SK-N-MC (cell line): ENCODE results near the gene PAK1.
A peak's percentile ranks its signal among the peaks of the same experiment; 100 is the strongest.
"Not testable (repeated sequence)": the region's sequence is repeated elsewhere in the genome, so short reads cannot be mapped to it uniquely, and the experiment has no call there.

Experiments used
- DNase-seq: peaks from one replicate; pipeline ENCODE4 v3.0.0-alpha.2; 2011; ENCODE audit warnings: low read depth, low spot score
- H3K27ac ChIP-seq: fragments of 200-600 bp; sonication (generic); 2 replicates; pipeline ENCODE4 v1.5.1; 2016; ENCODE audit warnings: mixed run types
- H3K36me3 ChIP-seq: fragments of 200-600 bp; sonication (generic); 2 replicates; pipeline ENCODE4 v1.6.1; 2017; ENCODE audit warnings: antibody characterized with exemption, low read length, mixed read lengths; ENCODE audit not compliant: insufficient read depth
- H3K4me3 ChIP-seq: fragments of 200-600 bp; sonication (generic); 2 replicates; pipeline ENCODE4 v1.5.1; 2016
- H3K9ac ChIP-seq: fragments of 200-600 bp; sonication (generic); 2 replicates; pipeline ENCODE4 v1.8.0; 2017; ENCODE audit warnings: mixed run types, mixed read lengths; ENCODE audit not compliant: insufficient read length
- H3K9me3 ChIP-seq: fragments of 200-600 bp; sonication (generic); 2 replicates; pipeline ENCODE4 v1.6.1; 2017; ENCODE audit warnings: low read depth, mild to moderate bottlenecking, antibody characterized with exemption, low read length, moderate library complexity, mixed read lengths
- EZH2 ChIP-seq: fragments of 200-600 bp; sonication (generic); IDR thresholded peaks from one replicate; pipeline ENCODE4 v1.6.1; 2017; ENCODE audit warnings: antibody characterized with exemption
- FOXP2 ChIP-seq: optimal IDR thresholded peaks from 2 replicates; pipeline ENCODE3; 2011; ENCODE audit warnings: mild to moderate bottlenecking, moderate library complexity; ENCODE audit not compliant: insufficient read depth; ENCODE audit errors: extremely low read length, control extremely low read depth
- POLR2AphosphoS5 ChIP-seq: IDR thresholded peaks from 2 replicates; pipeline ENCODE4 v1.6.1; 2012; ENCODE audit warnings: mild to moderate bottlenecking, low read depth, low read length, borderline replicate concordance

Gene PAK1

DNA sequence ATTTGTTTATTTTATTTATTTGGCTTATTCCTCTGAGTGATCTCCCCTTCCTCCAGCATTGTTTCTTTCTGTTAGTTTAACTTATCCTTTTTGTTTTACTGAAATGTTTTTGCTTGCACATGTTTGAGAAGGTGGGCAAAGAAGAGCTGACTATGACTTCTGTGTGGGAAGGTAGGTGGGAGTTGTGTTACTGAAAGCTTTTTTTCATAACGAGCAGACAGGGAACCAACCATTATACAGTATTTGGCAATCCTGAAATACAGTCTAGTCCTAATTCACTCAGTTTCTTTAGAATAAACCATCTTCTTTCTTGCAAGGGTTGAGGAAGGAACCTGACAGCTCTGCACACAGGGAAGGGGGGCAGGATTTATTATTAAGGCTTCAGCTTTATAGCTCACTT is 37.0 kb upstream of the PAK1 start:
- no peaks in the 10 kb centered on the region for H3K9me3 ChIP-seq
- TF ChIP-seq FOXP2 (no peak), EZH2 (no peak), POLR2AphosphoS5 (no peak)
- no peak overlapping the region for H3K4me3 ChIP-seq
- no peak overlapping the region for H3K9ac ChIP-seq
- DNase-seq, result no peak
- H3K27ac ChIP-seq, result no peak overlapping the region
- no peaks in the 10 kb centered on the region for H3K36me3 ChIP-seq

DNA sequence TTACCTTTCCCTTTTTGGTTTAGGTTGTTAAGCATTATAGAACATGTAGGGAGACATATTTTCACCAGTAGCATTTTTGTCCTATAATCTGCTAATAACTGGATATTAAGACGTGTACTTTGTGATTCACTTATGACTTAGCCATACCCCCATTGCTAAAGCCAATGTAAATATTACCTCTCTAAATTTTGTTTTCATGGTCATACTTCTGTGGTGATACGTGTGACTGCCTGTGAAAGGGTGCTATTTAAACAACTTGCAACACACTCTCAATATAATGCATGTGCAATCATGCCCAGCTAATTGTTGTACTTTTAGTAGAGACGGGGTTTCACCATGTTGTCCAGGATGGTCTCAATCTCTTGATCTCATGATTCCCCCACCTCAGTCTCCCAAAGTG is 36.2 kb upstream of the PAK1 start:
- Histone ChIP-seq H3K9me3 (no peaks in the 10 kb centered on the region), H3K27ac (no peak overlapping the region), H3K36me3 (no peaks in the 10 kb centered on the region), H3K4me3 (no peak overlapping the region), H3K9ac (no peak overlapping the region)
- no peak for DNase-seq
- TF ChIP-seq EZH2, result no peak
- no peak for TF ChIP-seq POLR2AphosphoS5
- no peak for TF ChIP-seq FOXP2

DNA sequence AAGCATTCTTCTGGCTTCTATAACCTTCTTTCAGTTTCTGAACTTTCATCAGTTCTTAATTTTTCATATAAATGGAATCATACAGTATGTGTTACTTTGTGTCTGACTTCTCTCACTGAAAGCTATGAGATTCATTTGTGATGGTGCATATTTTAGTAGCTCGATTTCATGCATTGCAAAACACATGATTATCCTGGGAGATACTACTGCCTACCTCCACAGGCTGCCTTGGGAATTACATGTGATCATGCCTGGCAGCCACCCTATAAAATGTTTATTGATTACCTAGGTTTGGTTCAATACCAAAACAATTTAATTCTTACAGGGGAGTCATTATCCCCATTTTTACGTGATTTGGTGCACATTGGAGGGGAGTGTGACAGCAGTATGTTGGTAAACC is 34.1 kb upstream of the PAK1 start:
- no peak for TF ChIP-seq POLR2AphosphoS5
- no peak for TF ChIP-seq EZH2
- TF ChIP-seq FOXP2, result no peak
- no peak for DNase-seq
- no peak overlapping the region for H3K4me3 ChIP-seq
- no peak overlapping the region for H3K27ac ChIP-seq
- H3K36me3 ChIP-seq, result no peaks in the 10 kb centered on the region
- no peaks in the 10 kb centered on the region for H3K9me3 ChIP-seq
- no peak overlapping the region for H3K9ac ChIP-seq

DNA sequence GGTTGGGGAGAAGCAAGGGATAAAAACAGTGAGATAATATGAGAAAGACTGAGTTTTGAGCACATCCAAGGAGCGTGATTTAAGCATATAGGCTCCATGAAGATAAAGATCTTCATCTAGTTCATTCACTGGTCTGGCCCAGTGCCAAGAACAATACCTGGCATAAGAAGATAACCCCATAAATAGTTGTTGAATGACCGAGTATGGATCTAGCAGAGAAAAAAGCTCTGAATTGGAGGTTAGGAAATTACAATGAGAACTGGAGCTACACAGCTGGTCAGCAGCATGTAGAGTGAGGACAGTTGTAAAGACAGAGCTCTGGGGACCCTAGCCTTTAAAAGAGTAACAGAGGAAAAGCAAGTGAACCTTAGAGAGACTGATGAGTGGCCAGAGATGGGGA is 33.0 kb upstream of the PAK1 start:
- Histone ChIP-seq H3K9me3 (no peaks in the 10 kb centered on the region), H3K9ac (no peak overlapping the region), H3K27ac (no peak overlapping the region), H3K4me3 (no peak overlapping the region), H3K36me3 (no peaks in the 10 kb centered on the region)
- no peak for DNase-seq
- TF ChIP-seq FOXP2 (no peak), EZH2 (no peak), POLR2AphosphoS5 (no peak)

DNA sequence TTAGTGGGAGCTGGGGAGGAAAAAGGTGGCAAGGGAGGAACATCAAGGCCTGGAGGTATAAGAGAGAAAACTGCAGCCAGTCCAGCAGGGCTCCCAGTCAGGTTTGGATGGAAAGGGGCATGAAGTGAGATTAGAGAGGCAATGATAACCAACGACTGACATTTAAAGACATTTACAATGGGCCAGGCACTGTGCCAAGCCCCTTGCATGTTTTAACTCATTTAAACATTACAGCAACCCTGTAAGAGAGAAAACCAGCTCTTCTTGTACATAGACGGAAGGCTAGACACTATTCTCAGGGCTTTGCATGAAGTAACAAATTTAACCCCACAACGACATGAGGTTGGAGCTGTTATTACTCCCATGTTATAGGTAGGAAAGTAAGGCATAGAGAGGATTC is 32.1 kb upstream of the PAK1 start:
- Histone ChIP-seq H3K9me3 (no peaks in the 10 kb centered on the region), H3K27ac (no peak overlapping the region), H3K4me3 (no peak overlapping the region), H3K36me3 (no peaks in the 10 kb centered on the region), H3K9ac (no peak overlapping the region)
- no peak for DNase-seq
- no peak for TF ChIP-seq FOXP2
- no peak for TF ChIP-seq EZH2
- TF ChIP-seq POLR2AphosphoS5, result no peak

DNA sequence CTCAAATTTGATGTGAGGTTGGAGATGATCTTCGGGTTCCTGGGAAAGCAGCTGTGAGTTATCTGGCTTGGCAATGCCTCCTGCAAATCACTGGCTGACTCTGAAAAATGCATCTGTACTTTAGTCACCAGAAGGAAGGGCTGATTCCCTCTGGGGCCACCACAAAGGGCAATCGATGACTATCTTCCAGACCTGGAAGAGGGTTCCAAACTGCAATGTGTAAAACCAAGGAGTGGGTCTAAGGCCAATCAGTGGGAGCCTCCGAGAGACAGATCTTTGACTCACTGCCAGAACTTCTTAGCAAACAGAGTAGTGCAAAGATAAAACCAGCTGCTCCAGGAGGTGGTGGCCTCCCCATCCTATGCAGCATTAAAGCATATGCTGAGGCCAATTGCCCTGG is 29.1 kb upstream of the PAK1 start:
- H3K9ac ChIP-seq, result no peak overlapping the region
- TF ChIP-seq POLR2AphosphoS5 (no peak), FOXP2 (no peak), EZH2 (no peak)
- no peaks in the 10 kb centered on the region for H3K36me3 ChIP-seq
- H3K4me3 ChIP-seq, result no peak overlapping the region
- no peaks in the 10 kb centered on the region for H3K9me3 ChIP-seq
- DNase-seq, result no peak
- H3K27ac ChIP-seq, result no peak overlapping the region

DNA sequence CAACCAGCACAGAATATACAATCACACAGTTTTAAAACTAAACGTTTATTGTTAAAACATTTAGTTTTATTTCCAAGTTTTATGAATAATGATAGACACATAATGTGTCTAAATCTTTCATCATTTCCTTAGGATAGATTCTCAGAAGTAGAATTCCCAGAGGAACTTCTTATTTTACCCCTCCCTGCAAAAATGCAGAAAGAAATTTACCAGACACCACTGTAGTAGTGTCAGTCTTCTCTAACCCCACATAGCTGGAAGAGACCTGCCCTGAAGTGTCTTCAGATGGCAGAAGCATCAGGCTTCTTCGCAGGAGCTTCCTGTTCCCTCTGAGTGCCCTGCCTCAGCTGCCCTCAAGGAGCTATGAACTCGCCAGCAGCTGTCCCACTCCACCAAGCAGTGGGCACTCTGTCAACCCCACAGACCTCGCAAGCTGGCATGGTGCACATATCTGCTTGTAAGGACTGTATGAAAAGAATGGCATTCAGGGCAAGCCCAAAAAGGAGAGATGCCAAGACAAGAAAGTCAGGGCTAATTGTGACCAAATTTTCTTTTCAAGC is 28.5 kb upstream of the PAK1 start:
- Histone ChIP-seq H3K9me3 (no peaks in the 10 kb centered on the region), H3K4me3 (no peak overlapping the region), H3K9ac (no peak overlapping the region), H3K27ac (no peak overlapping the region; the same call in 1 of the 2 replicates), H3K36me3 (no peaks in the 10 kb centered on the region)
- no peak for DNase-seq
- TF ChIP-seq FOXP2 (no peak), POLR2AphosphoS5 (no peak), EZH2 (no peak)

DNA sequence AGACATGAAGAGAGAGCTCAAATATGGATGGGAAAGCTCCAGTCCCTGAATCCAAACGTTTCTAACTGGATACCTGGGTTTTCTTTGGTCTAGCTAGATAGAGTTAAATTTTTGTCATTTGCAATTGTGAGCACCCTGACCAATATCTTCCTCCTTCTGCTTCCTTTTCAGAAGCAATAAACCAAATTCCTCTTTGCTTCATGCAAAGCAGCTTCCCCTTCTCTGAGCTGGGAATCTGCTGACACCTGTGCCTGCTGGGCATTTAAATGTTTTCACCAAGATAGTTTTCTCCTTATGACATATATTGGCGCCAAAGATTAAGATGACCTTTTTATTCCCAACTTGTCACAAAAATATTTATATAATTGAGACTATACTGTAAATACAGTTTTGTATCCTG is 27.9 kb upstream of the PAK1 start:
- Histone ChIP-seq H3K4me3 (no peak overlapping the region), H3K9me3 (no peaks in the 10 kb centered on the region), H3K9ac (peak overlapping the region; percentile 3), H3K36me3 (no peaks in the 10 kb centered on the region), H3K27ac (peak overlapping the region; percentile 16)
- DNase-seq, result no peak
- no peak for TF ChIP-seq EZH2
- TF ChIP-seq FOXP2, result no peak
- TF ChIP-seq POLR2AphosphoS5, result no peak

DNA sequence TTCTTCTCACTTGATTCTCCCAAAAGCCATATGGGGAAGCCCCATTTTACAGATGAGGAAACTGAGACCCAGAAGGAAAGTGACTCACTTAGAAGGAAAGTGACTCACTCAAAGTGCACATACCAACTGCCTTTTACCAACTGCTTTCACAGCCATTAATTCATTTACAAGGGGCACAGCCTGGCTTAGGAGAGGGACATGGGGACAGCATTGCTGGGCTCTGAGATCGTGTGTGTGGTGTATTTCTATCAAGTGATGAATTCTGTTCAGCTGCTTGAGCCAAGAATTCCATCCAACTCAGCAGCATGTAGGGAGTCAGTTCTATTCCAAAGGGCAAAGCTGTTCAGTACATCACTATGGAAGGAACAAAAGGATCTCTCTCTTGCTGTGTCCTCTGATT is 23.5 kb upstream of the PAK1 start:
- H3K27ac ChIP-seq, result no peak overlapping the region
- no peaks in the 10 kb centered on the region for H3K36me3 ChIP-seq
- no peak overlapping the region for H3K4me3 ChIP-seq
- TF ChIP-seq POLR2AphosphoS5 (no peak), EZH2 (no peak), FOXP2 (no peak)
- no peak for DNase-seq
- no peaks in the 10 kb centered on the region for H3K9me3 ChIP-seq
- H3K9ac ChIP-seq, result no peak overlapping the region

DNA sequence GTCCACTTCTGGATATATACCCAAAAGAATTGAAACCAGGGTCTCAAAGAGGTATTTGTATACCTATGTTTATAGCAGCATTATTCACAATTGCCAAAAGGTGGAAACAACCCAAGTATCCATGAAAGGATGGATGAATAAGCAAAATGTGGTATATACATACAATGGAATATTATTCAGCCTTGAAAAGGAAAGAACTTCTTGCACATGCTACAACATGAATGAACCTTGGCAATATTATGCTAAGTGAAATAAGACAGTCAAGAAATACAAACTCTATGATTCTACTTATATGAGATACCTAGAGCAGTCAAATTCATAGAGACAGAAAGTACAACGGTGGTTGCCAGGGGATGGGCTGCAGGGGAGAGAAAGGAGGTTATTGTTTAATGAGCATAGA is 21.6 kb upstream of the PAK1 start:
- DNase-seq, result no peak
- Histone ChIP-seq H3K36me3 (no peaks in the 10 kb centered on the region), H3K4me3 (no peak overlapping the region), H3K27ac (no peak overlapping the region), H3K9me3 (no peaks in the 10 kb centered on the region), H3K9ac (no peak overlapping the region)
- TF ChIP-seq EZH2, result no peak
- no peak for TF ChIP-seq POLR2AphosphoS5
- no peak for TF ChIP-seq FOXP2

DNA sequence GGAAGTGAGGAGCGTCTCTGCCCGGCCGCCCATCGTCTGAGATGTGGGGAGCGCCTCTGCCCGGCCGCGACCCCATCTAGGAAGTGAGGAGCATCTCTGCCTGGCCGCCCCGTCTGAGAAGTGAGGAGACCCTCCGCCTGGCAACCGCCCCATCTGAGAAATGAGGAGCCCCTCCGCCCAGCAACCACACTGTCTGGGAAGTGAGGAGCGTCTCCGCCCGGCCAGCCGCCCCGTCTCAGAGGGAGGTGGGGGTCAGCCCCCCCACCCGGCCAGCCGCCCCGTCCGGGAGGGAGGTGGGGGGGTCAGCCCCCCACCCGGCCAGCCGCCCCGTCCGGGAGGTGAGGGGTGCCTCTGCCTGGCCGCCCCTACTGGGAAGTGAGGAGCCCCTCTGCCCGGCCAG is 16.1 kb upstream of the PAK1 start:
- H3K9ac ChIP-seq, H3K9me3 ChIP-seq, H3K4me3 ChIP-seq, H3K27ac ChIP-seq, DNase-seq, H3K36me3 ChIP-seq: not testable (repeated sequence)
